ENCODE results near the gene PHEX.

PHEX gene

DNA sequence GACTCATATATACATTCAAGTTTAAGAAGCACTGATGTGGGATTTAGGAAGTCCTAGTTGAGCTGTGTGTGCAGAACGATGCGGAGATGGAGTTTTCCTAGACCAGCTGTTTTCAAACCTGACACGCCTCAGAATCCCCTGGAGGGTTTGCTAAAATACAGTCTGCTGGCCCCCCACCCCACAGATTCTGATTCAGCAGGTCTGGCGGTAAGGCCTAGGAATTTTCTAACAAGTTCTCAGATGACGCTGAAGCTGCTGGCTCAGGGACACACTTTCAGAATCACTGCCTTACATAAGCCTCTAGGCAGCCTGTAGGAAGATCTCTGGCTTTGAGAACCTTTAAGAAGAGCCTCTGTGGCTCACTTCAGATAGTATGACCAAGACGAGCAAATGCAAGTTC, 73.1 kb downstream of the PHEX start:
- no peak for TF ChIP-seq ZNF274 (IDR thresholded peaks at IDR 0.05; ENCODE audit: low read depth, low read length)
- no peak overlapping the region for H3K4me3 ChIP-seq (ENCODE audit: low read length)

- no peak overlapping the region for H3K4me3 ChIP-seq (ENCODE audit: low read length)
- no peak for TF ChIP-seq ZNF274 (IDR thresholded peaks at IDR 0.05; ENCODE audit: low read depth, low read length)
Observed at GRCh38 chrX:22105971-22106370, 73.8 kb downstream of the PHEX start.

- no peak for TF ChIP-seq ZNF274 (IDR thresholded peaks at IDR 0.05; ENCODE audit: low read depth, low read length)
- H3K4me3 ChIP-seq (ENCODE audit: low read length): no peak overlapping the region
Observed at GRCh38 chrX:22109442-22109841, 77.3 kb downstream of the PHEX start.

DNA sequence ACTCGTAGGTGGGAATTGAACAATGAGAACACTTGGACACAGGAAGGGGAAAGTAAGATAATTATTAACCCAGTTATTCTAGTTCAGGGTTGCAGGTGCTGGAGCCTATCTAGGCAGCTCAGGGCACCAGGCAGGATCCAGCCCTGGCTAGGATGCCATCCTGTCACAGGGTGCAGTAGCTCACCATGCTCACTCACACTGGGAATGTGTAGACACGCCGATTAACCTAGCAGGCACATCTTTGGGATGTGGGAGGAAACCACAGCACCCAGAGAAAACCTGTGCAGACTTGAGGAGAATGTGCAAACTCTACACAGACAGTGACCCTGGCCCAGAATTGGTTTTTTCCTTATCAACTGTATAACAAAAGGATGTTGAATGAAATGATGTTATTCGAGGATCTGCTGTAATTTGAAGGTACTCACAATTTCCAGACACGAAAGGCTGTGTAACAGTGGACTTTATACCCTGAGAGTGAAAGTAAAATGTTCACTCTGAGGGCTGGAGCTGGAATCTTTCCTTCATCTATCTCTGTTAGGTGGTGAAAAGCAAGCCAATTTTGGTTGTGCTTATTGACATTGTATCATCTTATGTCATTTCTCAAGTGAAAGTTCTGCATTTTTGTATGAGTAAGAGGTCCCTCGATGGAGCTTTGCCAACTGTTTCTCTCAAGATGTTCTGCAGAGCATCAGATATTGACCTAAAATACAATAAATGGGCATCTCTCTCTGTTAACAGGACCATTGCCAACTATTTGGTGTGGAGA, 78.8 kb downstream of the PHEX start:
- no peak for TF ChIP-seq ZNF274 (IDR thresholded peaks at IDR 0.05; ENCODE audit: low read depth, low read length)
- H3K4me3 ChIP-seq (ENCODE audit: low read length): no peak overlapping the region

- no peak overlapping the region for H3K4me3 ChIP-seq (ENCODE audit: low read length)
- TF ChIP-seq ZNF274 (IDR thresholded peaks at IDR 0.05; ENCODE audit: low read depth, low read length): no peak
Observed at GRCh38 chrX:22116605-22117546, 84.8 kb downstream of the PHEX start.

DNA sequence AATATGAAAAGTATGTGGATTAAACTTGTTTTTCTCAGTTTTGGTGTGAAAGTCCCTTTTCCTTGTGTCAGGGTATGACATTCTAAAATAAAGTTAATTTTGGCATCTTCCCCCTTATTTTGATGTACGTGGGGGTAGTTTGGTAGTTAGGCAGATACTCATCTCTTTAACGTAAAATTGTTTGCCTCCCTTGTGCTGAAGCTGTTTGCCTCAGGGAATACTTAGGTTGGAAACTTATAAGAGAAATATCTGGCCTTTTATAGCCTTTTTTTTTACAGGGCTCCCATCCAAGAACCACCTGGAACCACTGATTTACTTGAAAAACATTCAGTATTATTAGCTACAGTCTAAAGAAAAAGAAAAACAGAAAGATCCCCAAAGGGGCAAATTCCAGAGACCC, 85.5 kb downstream of the PHEX start:
- no peak for TF ChIP-seq ZNF274 (IDR thresholded peaks at IDR 0.05; ENCODE audit: low read depth, low read length)
- H3K4me3 ChIP-seq (ENCODE audit: low read length): no peak overlapping the region

DNA sequence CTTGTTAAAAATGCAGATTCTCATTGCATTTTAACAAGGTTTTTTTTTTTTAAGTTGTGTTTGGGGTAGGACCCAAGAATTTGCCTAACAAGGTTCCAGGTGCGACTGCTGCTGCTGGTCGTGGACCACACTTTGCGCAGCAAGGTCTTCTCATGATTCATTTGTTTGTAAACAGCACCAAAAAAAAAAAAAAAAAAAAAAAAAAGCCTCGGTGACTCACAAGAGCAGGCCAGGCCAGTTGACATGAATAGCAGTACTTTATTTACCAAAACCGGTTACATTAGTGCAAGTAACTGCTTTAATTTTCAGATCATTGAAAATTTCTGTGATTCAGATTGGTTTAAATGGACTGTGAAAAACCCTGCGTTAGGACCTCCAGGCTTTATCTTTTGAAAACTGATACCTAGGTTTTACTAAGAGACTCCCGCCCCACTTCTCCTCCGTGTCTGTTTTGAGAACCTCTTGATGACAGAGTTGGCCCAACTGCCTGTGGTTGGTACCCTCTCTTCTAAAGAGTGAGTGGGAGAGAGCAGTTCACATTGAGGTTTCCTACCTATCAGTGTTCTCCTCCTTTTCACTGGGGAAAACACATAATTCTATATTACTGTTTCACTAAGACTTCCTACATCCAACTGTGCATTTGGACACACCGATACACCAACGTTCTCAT, 86.2 kb downstream of the PHEX start:
- H3K4me3 ChIP-seq (ENCODE audit: low read length): no peak overlapping the region
- TF ChIP-seq ZNF274 (IDR thresholded peaks at IDR 0.05; ENCODE audit: low read depth, low read length): no peak

- no peak overlapping the region for H3K4me3 ChIP-seq (ENCODE audit: low read length)
- no peak for TF ChIP-seq ZNF274 (IDR thresholded peaks at IDR 0.05; ENCODE audit: low read depth, low read length)
Observed at GRCh38 chrX:22121161-22121560, 89.0 kb downstream of the PHEX start.

GRCh38 chrX:22122510-22122909, 90.4 kb downstream of the PHEX start:
- H3K4me3 ChIP-seq (ENCODE audit: low read length): no peak overlapping the region
- TF ChIP-seq ZNF274 (IDR thresholded peaks at IDR 0.05; ENCODE audit: low read depth, low read length): no peak

- TF ChIP-seq ZNF274 (IDR thresholded peaks at IDR 0.05; ENCODE audit: low read depth, low read length): no peak
Observed at GRCh38 chrX:22124098-22124497, 92.0 kb downstream of the PHEX start.

DNA sequence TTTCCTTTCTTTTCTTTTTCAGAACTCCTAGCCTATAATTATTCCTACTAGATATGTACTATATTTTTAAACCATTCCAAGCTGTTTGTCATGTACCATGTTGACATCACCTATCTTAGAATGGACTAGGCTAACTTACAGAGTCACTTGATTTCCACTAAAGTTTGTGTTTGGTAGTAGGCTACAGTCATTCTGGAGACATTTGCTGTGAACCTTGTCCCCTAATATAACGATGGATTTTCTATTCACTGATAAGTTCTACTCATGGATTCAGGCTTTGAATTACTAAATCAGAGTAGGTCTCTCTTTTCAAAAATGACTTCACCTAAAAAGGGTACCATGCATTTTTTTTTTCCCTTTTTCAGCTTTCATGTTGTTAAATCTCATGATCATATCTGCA, 93.4 kb downstream of the PHEX start:
- H3K4me3 ChIP-seq (ENCODE audit: low read length): no peak overlapping the region
- TF ChIP-seq ZNF274 (IDR thresholded peaks at IDR 0.05; ENCODE audit: low read depth, low read length): no peak

More at GRCh38 chrX:22124098-22124497, 92.0 kb downstream of the PHEX start:
- H3K4me3 ChIP-seq (ENCODE audit: low read length): no peak overlapping the region

GRCh38 chrX:22126327-22126726, 94.2 kb downstream of the PHEX start:
- H3K4me3 ChIP-seq (ENCODE audit: low read length): no peak overlapping the region
- TF ChIP-seq ZNF274 (IDR thresholded peaks at IDR 0.05; ENCODE audit: low read depth, low read length): no peak

- TF ChIP-seq ZNF274 (IDR thresholded peaks at IDR 0.05; ENCODE audit: low read depth, low read length): no peak
- no peak overlapping the region for H3K4me3 ChIP-seq (ENCODE audit: low read length)
Observed at GRCh38 chrX:22128961-22129360, 96.8 kb downstream of the PHEX start.

GRCh38 chrX:22134681-22135080, 102.6 kb downstream of the PHEX start:
- H3K4me3 ChIP-seq (ENCODE audit: low read length): no peak overlapping the region
- TF ChIP-seq ZNF274 (IDR thresholded peaks at IDR 0.05; ENCODE audit: low read depth, low read length): no peak

All from GM08714 (cell line).